NOMO-1 treated with DMSO at 0.1 percent for 48 hours (cell line): ENCODE data around the gene LRBA.
"Not testable (repeated sequence)": the region's sequence is repeated elsewhere in the genome, so short reads cannot be mapped to it uniquely, and the experiment has no call there.

Experiments used
- DNase-seq: peaks from one replicate; lab custom pipeline; 2025; ENCODE audit not compliant: unreplicated experiment; lab: John Stamatoyannopoulos, UW

LRBA gene

GRCh38 chr4:150573534-150573933, 441.6 kb downstream of the LRBA start:
- no peak for DNase-seq

- DNase-seq = no peak
Observed at GRCh38 chr4:150572704-150573504, 442.2 kb downstream of the LRBA start.

GRCh38 chr4:150570862-150571261, 444.2 kb downstream of the LRBA start:
- no peak for DNase-seq

- no peak for DNase-seq
Observed at GRCh38 chr4:150569998-150570535, 445.0 kb downstream of the LRBA start.

- DNase-seq = no peak
Observed at GRCh38 chr4:150569384-150569987, 445.6 kb downstream of the LRBA start.

GRCh38 chr4:150567070-150567469, 448.0 kb downstream of the LRBA start:
- no peak for DNase-seq

GRCh38 chr4:150564967-150565366, 450.1 kb downstream of the LRBA start:
- not testable (repeated sequence) for DNase-seq

GRCh38 chr4:150562751-150563150, 452.3 kb downstream of the LRBA start:
- no peak for DNase-seq

- DNase-seq = no peak
Observed at GRCh38 chr4:150562250-150562649, 452.8 kb downstream of the LRBA start.

- no peak for DNase-seq
Observed at GRCh38 chr4:150561143-150561737, 453.8 kb downstream of the LRBA start.

- DNase-seq = not testable (repeated sequence)
Observed at GRCh38 chr4:150557811-150558210, 457.3 kb downstream of the LRBA start.

- DNase-seq = no peak
Observed at GRCh38 chr4:150547154-150547838, 467.8 kb downstream of the LRBA start.

- DNase-seq = no peak
Observed at GRCh38 chr4:150546286-150546685, 468.8 kb downstream of the LRBA start.

GRCh38 chr4:150543042-150543441, 472.0 kb downstream of the LRBA start:
- DNase-seq = no peak

- no peak for DNase-seq
Observed at GRCh38 chr4:150541681-150542080, 473.4 kb downstream of the LRBA start.

GRCh38 chr4:150540959-150541360, 474.1 kb downstream of the LRBA start:
- DNase-seq = no peak

- no peak for DNase-seq
Observed at GRCh38 chr4:150540536-150540935, 474.5 kb downstream of the LRBA start.

GRCh38 chr4:150537911-150538310, 477.2 kb downstream of the LRBA start:
- not testable (repeated sequence) for DNase-seq

GRCh38 chr4:150534818-150535217, 480.3 kb downstream of the LRBA start:
- no peak for DNase-seq

GRCh38 chr4:150533673-150534072, 481.4 kb downstream of the LRBA start:
- DNase-seq = no peak

- DNase-seq = no peak
Observed at GRCh38 chr4:150525321-150525868, 489.7 kb downstream of the LRBA start.
